Cardiac muscle cell (in vitro differentiated cells and primary cell): Measurements from ENCODE around the gene ERCC3. TPM values are rescaled to one million over a fixed set of nuclear protein-coding genes. Genes with fewer than 3 reads are reported as not detected.
"Not testable (repeated sequence)": the region's sequence is repeated elsewhere in the genome, so short reads cannot be mapped to it uniquely, and the experiment has no call there.

Source experiments
- DNase-seq, 2 donors: peaks; one replicate each; pipeline versions ENCODE4 v3.0.0 to v3.0.0-alpha.2; 2010 to 2017; ENCODE audit warnings: low read depth in 1 of 2, low spot score in 1 of 2
- H3K27ac ChIP-seq: fragments of 200-600 bp; sonication (generic); 2 replicates; pipeline ENCODE4 v1.5.1; 2016
- H3K27me3 ChIP-seq: fragments of 200-600 bp; sonication (generic); 2 replicates; pipeline ENCODE4 v1.6.0; 2016; ENCODE audit warnings: control low read depth
- H3K36me3 ChIP-seq: fragments of 200-600 bp; sonication (generic); 2 replicates; pipeline ENCODE4 v1.5.1; 2016; ENCODE audit warnings: control low read depth
- H3K4me1 ChIP-seq: fragments of 200-600 bp; sonication (generic); 2 replicates; pipeline ENCODE4 v1.8.1; 2017; ENCODE audit warnings: low read depth, mild to moderate bottlenecking, mixed run types
- H3K4me3 ChIP-seq: fragments of 200-600 bp; sonication (generic); 2 replicates; pipeline ENCODE4 v1.5.1; 2016; ENCODE audit warnings: mild to moderate bottlenecking
- H3K9me3 ChIP-seq: fragments of 200-600 bp; sonication (generic); 2 replicates; pipeline ENCODE4 v1.5.1; 2017; ENCODE audit warnings: low read depth, mild to moderate bottlenecking, control low read depth
- polyA plus RNA-seq: library from polyadenylated mRNA; unstranded; fragments of >200 nt; fragmentation: Nextera tagmentation; extraction: Ambion mirVana; gene quantifications from 2 replicates; pipeline ENCODE4 v1.2.1, GENCODE V29; 2016
- total RNA-seq: library from RNA; depleted of rRNA; stranded (reverse); fragments of >200 nt; gene quantifications from 2 replicates; pipeline ENCODE4 v1.2.3, GENCODE V29; 2016
- TF ChIP-seq, protein P1 (sequence below): IDR thresholded peaks from 2 replicates; pipeline ENCODE4 v1.5.1; 2012; ENCODE audit warnings: low read depth, mild to moderate bottlenecking, low read length

The ERCC3 gene
- total and polyA plus RNA-seq, 2 experiments from 2014 or later = 46.0 to 54.8 TPM

DNA sequence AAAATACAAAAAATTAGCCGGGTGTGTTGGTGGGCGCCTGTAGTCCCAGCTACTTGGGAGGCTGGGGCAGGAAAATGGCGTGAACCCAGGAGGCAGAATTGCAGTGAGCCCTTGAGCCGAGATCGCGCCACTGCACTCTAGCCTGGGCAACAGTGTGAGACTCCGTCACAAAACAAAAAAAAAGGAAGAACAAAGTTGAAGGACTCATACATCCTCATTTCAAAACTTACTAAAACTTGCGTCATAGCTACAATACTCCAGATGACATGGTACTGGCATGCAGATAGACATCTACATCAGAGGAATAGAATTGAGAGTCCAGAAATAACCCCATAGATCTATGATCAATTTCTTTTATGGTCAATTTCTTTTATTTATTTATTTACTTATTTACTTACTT, 60.2 kb downstream of the ERCC3 start:
- DNase-seq = no peak
- H3K4me3 ChIP-seq = no peak overlapping the region
- TF ChIP-seq, protein P1, sequence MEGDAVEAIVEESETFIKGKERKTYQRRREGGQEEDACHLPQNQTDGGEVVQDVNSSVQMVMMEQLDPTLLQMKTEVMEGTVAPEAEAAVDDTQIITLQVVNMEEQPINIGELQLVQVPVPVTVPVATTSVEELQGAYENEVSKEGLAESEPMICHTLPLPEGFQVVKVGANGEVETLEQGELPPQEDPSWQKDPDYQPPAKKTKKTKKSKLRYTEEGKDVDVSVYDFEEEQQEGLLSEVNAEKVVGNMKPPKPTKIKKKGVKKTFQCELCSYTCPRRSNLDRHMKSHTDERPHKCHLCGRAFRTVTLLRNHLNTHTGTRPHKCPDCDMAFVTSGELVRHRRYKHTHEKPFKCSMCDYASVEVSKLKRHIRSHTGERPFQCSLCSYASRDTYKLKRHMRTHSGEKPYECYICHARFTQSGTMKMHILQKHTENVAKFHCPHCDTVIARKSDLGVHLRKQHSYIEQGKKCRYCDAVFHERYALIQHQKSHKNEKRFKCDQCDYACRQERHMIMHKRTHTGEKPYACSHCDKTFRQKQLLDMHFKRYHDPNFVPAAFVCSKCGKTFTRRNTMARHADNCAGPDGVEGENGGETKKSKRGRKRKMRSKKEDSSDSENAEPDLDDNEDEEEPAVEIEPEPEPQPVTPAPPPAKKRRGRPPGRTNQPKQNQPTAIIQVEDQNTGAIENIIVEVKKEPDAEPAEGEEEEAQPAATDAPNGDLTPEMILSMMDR = no peak

GRCh38 chr2:127231130-127231865, 62.6 kb downstream of the ERCC3 start:
- Histone ChIP-seq H3K27me3 (no peaks in the 10 kb centered on the region), H3K36me3 (no peaks in the 10 kb centered on the region), H3K4me3 (no peak overlapping the region), H3K27ac (no peak overlapping the region), H3K4me1 (no peaks in the 10 kb centered on the region), H3K9me3 (no peaks in the 10 kb centered on the region)
- DNase-seq = peak in 1 of 2 donors; percentile 51
- TF ChIP-seq, protein P1 = no peak

More for the DNA sequence above, 60.2 kb downstream of the ERCC3 start:
- Histone ChIP-seq H3K4me1 (no peaks in the 10 kb centered on the region), H3K9me3 (no peaks in the 10 kb centered on the region), H3K36me3 (no peaks in the 10 kb centered on the region), H3K27me3 (no peaks in the 10 kb centered on the region), H3K27ac (no peak overlapping the region)

DNA sequence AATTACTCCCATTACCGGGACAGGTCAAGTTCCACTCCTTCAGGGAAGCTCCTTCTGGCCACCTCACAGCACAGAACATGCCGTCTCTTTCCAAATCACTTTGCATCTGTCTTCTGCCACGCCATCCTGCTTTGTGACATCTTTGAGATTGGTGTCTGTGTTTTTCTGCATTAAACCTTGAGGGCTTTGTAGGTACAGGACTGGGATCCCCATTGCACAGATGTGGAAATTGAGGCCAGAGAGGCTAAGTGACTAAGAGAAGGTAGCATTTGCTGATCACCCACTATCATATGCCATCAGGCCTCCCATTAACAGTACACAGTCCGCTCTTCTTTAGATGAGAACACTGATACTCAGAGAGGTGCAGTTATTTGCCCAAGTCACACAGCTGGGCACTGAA, 64.4 kb downstream of the ERCC3 start:
- no peak for DNase-seq
- H3K27me3 ChIP-seq = no peaks in the 10 kb centered on the region
- TF ChIP-seq, protein P1 = no peak
- H3K27ac ChIP-seq = no peak overlapping the region
- H3K36me3 ChIP-seq = no peaks in the 10 kb centered on the region
- H3K4me1 ChIP-seq = no peaks in the 10 kb centered on the region
- H3K4me3 ChIP-seq = no peak overlapping the region
- no peaks in the 10 kb centered on the region for H3K9me3 ChIP-seq

DNA sequence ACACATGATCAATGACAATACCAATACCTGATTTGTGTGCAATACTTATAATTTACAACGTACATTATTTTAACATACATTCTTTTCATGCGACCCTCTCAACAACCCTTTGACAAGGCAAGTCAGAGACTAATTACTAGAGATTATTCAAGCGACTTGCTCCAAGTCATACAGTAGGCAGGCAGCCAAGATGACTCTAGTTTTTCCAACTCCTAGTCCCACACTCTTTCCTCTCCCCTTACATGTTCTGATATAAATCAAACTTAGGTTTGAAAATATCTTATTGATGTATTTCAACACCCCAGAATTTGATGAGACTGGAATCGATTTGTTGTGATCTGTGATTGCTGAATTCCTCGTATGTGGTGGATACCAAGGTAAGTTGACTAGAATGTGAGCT, 65.8 kb downstream of the ERCC3 start:
- H3K9me3 ChIP-seq = no peaks in the 10 kb centered on the region
- no peaks in the 10 kb centered on the region for H3K4me1 ChIP-seq
- DNase-seq = peak in 1 of 2 donors; percentile 28
- no peaks in the 10 kb centered on the region for H3K27me3 ChIP-seq
- H3K4me3 ChIP-seq = no peak overlapping the region
- H3K27ac ChIP-seq = no peak overlapping the region
- no peaks in the 10 kb centered on the region for H3K36me3 ChIP-seq
- TF ChIP-seq, protein P1 = no peak

- H3K4me3 ChIP-seq, H3K4me1 ChIP-seq, H3K27me3 ChIP-seq, H3K9me3 ChIP-seq, H3K27ac ChIP-seq, H3K36me3 ChIP-seq, DNase-seq: not testable (repeated sequence)
Observed at GRCh38 chr2:127227264-127227660, 66.7 kb downstream of the ERCC3 start.

- H3K27ac ChIP-seq = no peak overlapping the region
- no peaks in the 10 kb centered on the region for H3K9me3 ChIP-seq
- DNase-seq = peak in 1 of 2 donors; percentile 56
- TF ChIP-seq, protein P1 = no peak
- H3K27me3 ChIP-seq = no peaks in the 10 kb centered on the region
- no peaks in the 10 kb centered on the region for H3K36me3 ChIP-seq
- H3K4me1 ChIP-seq = no peaks in the 10 kb centered on the region
- H3K4me3 ChIP-seq = no peak overlapping the region
Observed at GRCh38 chr2:127226520-127227263, 67.3 kb downstream of the ERCC3 start.
